GM19193 (cell line): ENCODE results near the gene CHID1.

Experiments used
- POLR2A ChIP-seq: IDR thresholded peaks from 4 replicates; pipeline ENCODE4 v1.6.1; 2011; ENCODE audit not compliant: insufficient read depth, insufficient read length; ENCODE audit errors: extremely low read depth

The CHID1 gene

GRCh38 chr11:869399-870126 lies 41.0 kb downstream of the CHID1 start:
- TF ChIP-seq POLR2A: no peak

DNA sequence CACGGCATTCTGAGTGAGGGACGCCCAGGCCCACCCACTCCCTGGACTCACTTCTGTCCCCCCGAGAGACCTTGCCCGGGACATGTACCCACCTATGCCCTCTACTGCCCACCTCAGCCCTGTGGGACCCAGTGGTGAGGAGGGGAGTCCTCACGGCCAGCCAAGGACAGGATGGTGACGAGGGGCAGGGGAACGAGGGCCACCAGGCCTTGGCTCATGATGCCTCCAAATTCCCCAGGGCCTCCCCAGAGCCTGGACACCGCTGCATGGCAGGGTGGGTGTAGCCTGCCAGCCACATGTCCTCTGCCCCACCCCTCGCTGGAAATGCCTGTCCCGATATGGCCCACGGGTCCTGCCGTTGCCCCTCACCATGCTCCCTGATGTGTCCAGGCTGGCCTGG lies 41.8 kb downstream of the CHID1 start:
- TF ChIP-seq POLR2A: no peak

DNA sequence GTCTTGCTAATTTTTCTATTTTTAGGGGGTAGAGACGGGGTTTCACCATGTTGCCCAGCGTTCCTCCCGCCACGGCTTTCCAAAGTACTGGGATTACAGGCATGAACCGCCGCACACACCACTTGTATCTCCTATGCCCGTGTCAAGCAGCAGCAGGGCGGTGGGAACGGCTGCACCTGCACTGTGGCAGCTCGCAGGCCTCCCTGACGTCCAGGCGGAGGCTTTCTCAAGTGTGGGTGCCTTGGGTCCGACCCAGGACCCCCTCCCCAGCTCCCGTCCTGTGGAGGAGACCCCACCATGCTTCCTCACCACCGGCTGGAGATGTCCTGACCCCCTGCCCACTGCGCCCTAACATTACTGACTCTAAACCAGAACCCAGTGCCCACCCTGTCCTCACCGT lies 42.2 kb downstream of the CHID1 start:
- no peak for TF ChIP-seq POLR2A

DNA sequence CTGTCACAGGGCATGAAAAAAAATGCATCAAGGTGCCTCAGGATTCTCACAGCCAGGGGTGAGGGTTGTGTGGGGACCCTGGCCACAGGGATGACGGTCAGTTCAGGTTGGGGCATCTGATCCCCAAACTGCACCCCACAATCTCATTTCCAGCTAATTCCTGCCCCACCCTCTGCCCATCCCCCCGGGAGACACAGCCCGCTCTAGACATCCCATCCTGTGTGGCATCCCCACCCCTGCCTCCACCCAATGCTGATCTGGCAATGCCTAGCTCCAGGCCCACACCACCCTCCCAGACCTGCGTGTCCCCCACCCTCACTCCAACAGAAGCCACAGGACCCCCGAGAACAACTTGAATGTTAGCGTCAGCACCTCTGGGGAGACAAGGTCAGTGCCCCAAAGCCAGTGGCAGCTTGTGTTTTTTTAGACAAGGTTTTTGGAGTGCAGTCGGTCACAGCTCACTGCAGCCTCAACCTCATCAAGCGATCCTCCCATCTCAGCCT lies 42.7 kb downstream of the CHID1 start:
- no peak for TF ChIP-seq POLR2A

DNA sequence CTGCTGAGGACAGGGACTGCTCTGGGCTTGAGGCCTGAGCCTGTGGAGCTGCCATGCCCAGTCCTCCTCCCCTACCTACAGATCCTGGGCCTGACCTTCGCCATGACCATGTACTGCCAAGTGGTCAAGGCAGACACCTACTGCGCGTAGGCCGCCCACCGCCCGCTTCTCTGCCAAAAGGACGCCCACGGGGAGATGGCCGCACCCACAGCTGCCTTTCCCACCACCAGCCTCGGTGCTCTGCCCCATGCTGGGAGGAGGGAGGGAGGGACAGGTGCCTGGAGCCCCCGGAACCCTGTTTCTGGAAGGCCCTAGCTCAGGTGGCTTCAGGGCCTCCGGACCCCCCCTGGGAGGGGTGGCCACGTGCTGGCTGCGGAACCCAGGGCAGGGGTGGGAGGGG lies 44.1 kb downstream of the CHID1 start:
- no peak for TF ChIP-seq POLR2A

DNA sequence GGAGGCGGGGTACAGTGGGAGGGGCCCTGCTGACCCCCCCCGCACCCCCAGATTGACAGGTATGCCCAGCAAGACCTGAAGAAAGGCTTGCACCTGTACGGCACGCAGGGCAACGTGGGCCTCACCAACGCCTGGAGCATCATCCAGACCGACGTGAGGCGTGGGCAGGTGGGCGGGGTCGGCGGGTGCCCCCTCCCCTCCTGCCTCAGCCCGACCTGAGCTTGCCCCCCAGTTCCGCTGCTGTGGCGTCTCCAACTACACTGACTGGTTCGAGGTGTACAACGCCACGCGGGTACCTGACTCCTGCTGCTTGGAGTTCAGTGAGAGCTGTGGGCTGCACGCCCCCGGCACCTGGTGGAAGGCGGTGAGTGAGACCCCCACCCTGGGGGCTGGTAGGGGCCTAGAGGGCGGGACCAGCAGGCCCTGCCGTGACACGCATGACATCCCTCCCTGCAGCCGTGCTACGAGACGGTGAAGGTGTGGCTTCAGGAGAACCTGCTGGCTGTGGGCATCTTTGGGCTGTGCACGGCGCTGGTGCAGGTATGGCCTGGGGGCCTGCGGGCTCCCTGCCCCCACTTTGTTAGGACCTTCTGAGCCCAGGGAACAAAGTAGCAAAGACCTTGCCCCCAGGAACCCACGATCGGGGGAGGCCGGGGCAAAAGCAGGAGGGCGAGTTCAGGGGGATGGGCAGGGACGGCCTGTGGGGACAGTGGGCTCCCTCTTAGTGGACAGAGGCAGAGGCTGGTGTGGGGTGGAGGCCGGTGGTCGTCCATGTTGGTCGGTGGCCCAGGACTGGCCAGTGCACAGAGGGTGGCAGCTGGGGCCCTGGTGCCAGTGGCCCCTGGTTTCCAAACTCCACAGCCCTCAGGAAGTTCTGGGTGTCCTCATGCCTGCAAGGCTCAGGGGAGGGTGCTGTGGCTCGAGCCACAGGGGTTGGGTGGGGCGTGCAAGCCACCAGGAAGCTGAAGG lies 44.9 kb downstream of the CHID1 start:
- TF ChIP-seq POLR2A: no peak

DNA sequence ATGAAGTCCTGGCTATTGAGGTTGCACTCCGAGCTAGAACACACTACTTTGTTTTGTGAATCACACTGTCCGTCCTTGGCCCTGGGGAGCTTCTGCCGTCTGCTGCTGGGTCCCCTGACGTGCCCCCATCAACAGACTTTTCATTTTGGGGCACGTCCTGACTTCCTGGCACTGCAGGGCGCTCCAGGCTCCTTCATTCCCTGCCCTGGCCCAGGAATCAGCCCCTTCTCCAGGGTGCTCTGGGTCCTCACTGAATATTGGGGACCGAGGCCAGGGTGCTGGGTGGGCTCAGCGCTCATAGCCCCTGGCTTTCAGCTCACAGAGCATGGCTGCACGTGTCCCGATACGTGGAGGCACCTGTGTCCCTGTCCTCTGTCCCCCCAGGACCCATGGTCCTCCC lies 45.7 kb downstream of the CHID1 start:
- no peak for TF ChIP-seq POLR2A

GRCh38 chr11:863910-864827 lies 46.4 kb downstream of the CHID1 start:
- TF ChIP-seq POLR2A: no peak

- no peak for TF ChIP-seq POLR2A
Measured at GRCh38 chr11:863023-863909, 47.3 kb downstream of the CHID1 start.

DNA sequence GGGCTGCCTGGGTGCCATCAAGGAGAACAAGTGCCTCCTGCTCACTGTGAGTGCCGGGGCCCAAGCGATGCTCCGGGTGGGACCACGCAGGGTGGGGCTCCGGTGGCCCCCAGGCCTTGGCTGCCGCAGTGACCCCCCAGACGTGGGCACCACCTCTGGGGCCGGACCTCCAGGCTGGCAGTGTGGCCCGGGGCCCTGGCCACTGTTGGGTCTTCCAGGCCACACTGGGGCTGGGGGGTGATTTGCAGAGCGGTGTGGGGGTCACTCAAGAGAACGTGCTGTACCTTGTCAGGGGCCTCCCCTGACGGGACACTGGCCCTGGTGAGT lies 48.0 kb downstream of the CHID1 start:
- no peak for TF ChIP-seq POLR2A

- TF ChIP-seq POLR2A: no peak
Measured at GRCh38 chr11:862081-862661, 48.4 kb downstream of the CHID1 start.

DNA sequence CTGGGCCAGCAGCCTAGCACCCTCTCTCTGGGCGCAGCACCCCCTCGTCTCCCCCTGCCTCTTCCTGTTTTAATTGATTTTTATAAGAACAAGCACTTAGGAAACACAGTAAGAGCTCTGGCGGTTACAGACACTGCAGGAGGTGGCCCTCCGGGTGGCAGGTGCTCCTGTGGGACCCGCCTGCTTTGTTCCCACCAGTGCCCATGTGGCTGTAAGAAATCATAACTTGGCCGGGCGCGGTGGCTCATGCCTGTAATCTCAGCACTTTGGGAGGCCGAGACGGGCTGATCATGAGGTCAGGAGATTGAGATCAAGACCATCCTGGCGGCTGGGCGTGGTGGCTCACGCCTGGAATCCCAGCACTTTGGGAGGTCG lies 49.5 kb downstream of the CHID1 start:
- no peak for TF ChIP-seq POLR2A

- TF ChIP-seq POLR2A: no peak
Measured at GRCh38 chr11:860234-861104, 50.1 kb downstream of the CHID1 start.
